Measurements from ENCODE around the gene LRIG2.

The LRIG2 gene

DNA sequence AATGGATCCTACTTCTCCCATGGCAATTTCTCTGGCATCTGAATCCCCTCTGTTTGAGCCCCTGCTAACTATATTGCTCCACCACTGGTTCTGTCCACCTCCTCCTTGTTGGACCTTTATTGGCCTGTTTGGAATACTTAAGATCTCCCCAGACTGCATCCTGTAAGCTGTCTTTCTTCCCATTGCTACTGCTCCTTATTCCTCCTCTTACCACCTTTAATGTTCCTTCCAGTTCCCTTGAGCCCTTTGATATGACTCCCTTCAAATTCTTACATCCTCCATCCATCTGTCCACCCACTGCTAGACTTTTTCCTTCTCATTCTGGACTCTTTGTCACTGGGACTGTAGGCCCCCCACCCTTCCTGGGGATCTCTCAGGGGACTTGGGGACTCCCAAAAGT, 31.0 kb downstream of the LRIG2 start:
- Histone ChIP-seq H3K79me2 (ENCODE audit: insufficient read depth, low read length) (no peaks in the 10 kb centered on the region), H3K36me3 (ENCODE audit: insufficient read depth, low read length) (peaks cover 78% of the 10 kb centered on the region), H3F3A (ENCODE audit: low read depth) (no peaks in the 10 kb centered on the region), H3K4me1 (ENCODE audit: insufficient read depth, low read length, poor library complexity, severe bottlenecking) (no peaks in the 10 kb centered on the region), H2AFZ (ENCODE audit: low read length) (no peak overlapping the region), H4K20me1 (ENCODE audit: insufficient read depth, low read length, poor library complexity, severe bottlenecking) (peaks cover 3% of the 10 kb centered on the region), H3K9ac (ENCODE audit: low read depth, low read length, poor library complexity, severe bottlenecking) (no peak overlapping the region), H3K4me2 (ENCODE audit: low read depth, low read length, poor library complexity, severe bottlenecking) (no peak overlapping the region), H3K4me3 (ENCODE audit: low read length, poor library complexity, severe bottlenecking) (no peak overlapping the region), H3K9me2 (replicated peaks; ENCODE audit: low read depth, low read length) (no peaks in the 10 kb centered on the region), H3K27me3 (ENCODE audit: insufficient read depth, low read length, poor library complexity, severe bottlenecking) (no peaks in the 10 kb centered on the region), H3K9me3 (ENCODE audit: insufficient read depth, low read depth, low read length) (no peaks in the 10 kb centered on the region)
- TF ChIP-seq, protein P1, sequence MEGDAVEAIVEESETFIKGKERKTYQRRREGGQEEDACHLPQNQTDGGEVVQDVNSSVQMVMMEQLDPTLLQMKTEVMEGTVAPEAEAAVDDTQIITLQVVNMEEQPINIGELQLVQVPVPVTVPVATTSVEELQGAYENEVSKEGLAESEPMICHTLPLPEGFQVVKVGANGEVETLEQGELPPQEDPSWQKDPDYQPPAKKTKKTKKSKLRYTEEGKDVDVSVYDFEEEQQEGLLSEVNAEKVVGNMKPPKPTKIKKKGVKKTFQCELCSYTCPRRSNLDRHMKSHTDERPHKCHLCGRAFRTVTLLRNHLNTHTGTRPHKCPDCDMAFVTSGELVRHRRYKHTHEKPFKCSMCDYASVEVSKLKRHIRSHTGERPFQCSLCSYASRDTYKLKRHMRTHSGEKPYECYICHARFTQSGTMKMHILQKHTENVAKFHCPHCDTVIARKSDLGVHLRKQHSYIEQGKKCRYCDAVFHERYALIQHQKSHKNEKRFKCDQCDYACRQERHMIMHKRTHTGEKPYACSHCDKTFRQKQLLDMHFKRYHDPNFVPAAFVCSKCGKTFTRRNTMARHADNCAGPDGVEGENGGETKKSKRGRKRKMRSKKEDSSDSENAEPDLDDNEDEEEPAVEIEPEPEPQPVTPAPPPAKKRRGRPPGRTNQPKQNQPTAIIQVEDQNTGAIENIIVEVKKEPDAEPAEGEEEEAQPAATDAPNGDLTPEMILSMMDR (conservative IDR thresholded peaks at IDR 0.05; ENCODE audit: low read length), result no peak
- TF ChIP-seq EZH2phosphoT487 (IDR thresholded peaks at IDR 0.05; ENCODE audit: borderline replicate concordance), result no peak

DNA sequence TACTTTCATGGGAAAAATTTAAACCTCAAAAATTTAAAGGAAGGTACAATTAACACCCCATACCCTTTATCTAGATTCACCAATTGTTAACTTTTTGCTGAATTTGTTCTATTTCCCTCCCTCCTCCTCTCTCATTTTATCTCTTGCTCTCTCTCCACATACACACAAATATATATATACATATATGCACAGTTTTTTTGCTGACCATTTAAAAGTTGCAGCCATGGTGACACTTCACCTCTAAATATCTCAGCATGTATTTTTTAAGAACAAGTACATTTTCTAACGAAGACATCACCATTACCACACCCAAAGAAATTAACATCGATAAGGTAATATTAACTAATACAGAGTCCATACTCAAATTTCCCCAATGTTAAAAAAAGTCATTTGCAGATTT, 33.9 kb downstream of the LRIG2 start:
- H2AFZ ChIP-seq (ENCODE audit: low read length), result no peak overlapping the region

DNA sequence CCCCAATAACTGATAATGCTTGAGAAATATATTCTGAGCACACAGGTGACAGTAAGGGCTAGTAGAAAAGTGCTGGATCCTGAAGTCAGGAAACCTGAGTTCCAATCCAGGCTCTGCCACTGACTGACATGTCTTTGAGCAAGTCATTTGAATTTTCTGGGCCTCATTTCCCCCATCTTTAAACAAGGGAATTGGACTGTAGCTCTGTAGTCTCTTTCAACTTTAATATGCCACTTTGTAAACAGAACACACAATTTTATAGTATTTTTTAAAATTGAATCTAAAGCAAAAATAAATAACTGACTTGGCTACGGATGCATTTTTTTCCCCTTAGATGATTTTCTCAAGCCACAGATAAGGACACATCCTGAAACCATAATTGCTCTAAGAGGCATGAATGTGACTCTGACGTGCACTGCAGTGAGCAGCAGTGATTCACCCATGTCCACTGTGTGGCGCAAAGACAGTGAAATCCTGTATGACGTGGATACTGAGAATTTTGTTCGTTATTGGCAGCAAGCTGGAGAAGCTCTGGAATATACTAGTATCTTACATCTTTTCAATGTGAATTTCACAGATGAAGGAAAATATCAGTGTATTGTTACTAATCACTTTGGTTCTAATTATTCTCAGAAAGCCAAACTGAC, 37.0 kb downstream of the LRIG2 start:
- Histone ChIP-seq H3K4me1 (ENCODE audit: insufficient read depth, low read length, poor library complexity, severe bottlenecking) (no peaks in the 10 kb centered on the region), H3F3A (ENCODE audit: low read depth) (no peaks in the 10 kb centered on the region), H3K4me2 (ENCODE audit: low read depth, low read length, poor library complexity, severe bottlenecking) (no peak overlapping the region), H3K79me2 (ENCODE audit: insufficient read depth, low read length) (no peaks in the 10 kb centered on the region), H3K9me2 (replicated peaks; ENCODE audit: low read depth, low read length) (no peaks in the 10 kb centered on the region), H2AFZ (ENCODE audit: low read length) (no peak overlapping the region), H4K20me1 (ENCODE audit: insufficient read depth, low read length, poor library complexity, severe bottlenecking) (peaks cover 3% of the 10 kb centered on the region), H3K9me3 (ENCODE audit: insufficient read depth, low read depth, low read length) (no peaks in the 10 kb centered on the region), H3K4me3 (ENCODE audit: low read length, poor library complexity, severe bottlenecking) (no peak overlapping the region), H3K27me3 (ENCODE audit: insufficient read depth, low read length, poor library complexity, severe bottlenecking) (no peaks in the 10 kb centered on the region), H3K9ac (ENCODE audit: low read depth, low read length, poor library complexity, severe bottlenecking) (no peak overlapping the region), H3K36me3 (ENCODE audit: insufficient read depth, low read length) (peaks cover 71% of the 10 kb centered on the region)
- TF ChIP-seq, protein P1 (conservative IDR thresholded peaks at IDR 0.05; ENCODE audit: low read length), result no peak
- TF ChIP-seq EZH2phosphoT487 (IDR thresholded peaks at IDR 0.05; ENCODE audit: borderline replicate concordance), result no peak

More for the DNA sequence above, 33.9 kb downstream of the LRIG2 start:
- no peaks in the 10 kb centered on the region for H3K27me3 ChIP-seq (ENCODE audit: insufficient read depth, low read length, poor library complexity, severe bottlenecking)
- no peaks in the 10 kb centered on the region for H3K9me2 ChIP-seq (replicated peaks; ENCODE audit: low read depth, low read length)
- H3K4me3 ChIP-seq (ENCODE audit: low read length, poor library complexity, severe bottlenecking), result no peak overlapping the region
- no peak overlapping the region for H3K4me2 ChIP-seq (ENCODE audit: low read depth, low read length, poor library complexity, severe bottlenecking)
- TF ChIP-seq, protein P1 (conservative IDR thresholded peaks at IDR 0.05; ENCODE audit: low read length), result no peak
- no peak for TF ChIP-seq EZH2phosphoT487 (IDR thresholded peaks at IDR 0.05; ENCODE audit: borderline replicate concordance)
- peaks cover 3% of the 10 kb centered on the region for H4K20me1 ChIP-seq (ENCODE audit: insufficient read depth, low read length, poor library complexity, severe bottlenecking)
- H3K9me3 ChIP-seq (ENCODE audit: insufficient read depth, low read depth, low read length), result no peaks in the 10 kb centered on the region
- no peaks in the 10 kb centered on the region for H3K79me2 ChIP-seq (ENCODE audit: insufficient read depth, low read length)
- H3K4me1 ChIP-seq (ENCODE audit: insufficient read depth, low read length, poor library complexity, severe bottlenecking), result no peaks in the 10 kb centered on the region
- H3K9ac ChIP-seq (ENCODE audit: low read depth, low read length, poor library complexity, severe bottlenecking), result no peak overlapping the region
- no peaks in the 10 kb centered on the region for H3F3A ChIP-seq (ENCODE audit: low read depth)
- peaks cover 79% of the 10 kb centered on the region for H3K36me3 ChIP-seq (ENCODE audit: insufficient read depth, low read length)

All from Loucy (cell line).